Naive thymus-derived CD4-positive, alpha-beta T cell (primary cell): ENCODE measurements around the gene F12. TPM values are rescaled to one million over a fixed set of nuclear protein-coding genes. Genes with fewer than 3 reads are reported as not detected.
A peak's percentile ranks its signal among the peaks of the same experiment; 100 is the strongest.

ENCODE experiments used
- ATAC-seq: fragments of 150-1000 bp; cut with Tn5 transposase; 2 replicates; pipeline ENCODE4 v1.10.0; 2021; ENCODE audit warnings: mild to moderate bottlenecking, moderate library complexity
- CTCF ChIA-PET: fragments of 350-600 bp; sonication (Branson Sonifier 250); formaldehyde crosslinking; loops from one replicate; lab custom pipeline; 2021; ENCODE audit warnings: antibody characterized with exemption; lab: Charles Lee
- POLR2A ChIA-PET: fragments of 350-600 bp; sonication (Branson Sonifier 250); formaldehyde crosslinking; loops from one replicate; lab custom pipeline; 2021; ENCODE audit warnings: antibody characterized with exemption, inconsistent platforms; lab: Charles Lee
- DNase-seq, 9 donors: peaks; one replicate each; pipeline versions ENCODE4 v3.0.0 to v3.0.0-alpha.2; 2020 to 2022; ENCODE audit warnings: mixed read lengths in 1 of 9
- H3K27ac ChIP-seq: one replicate; pipeline ENCODE4 v1.7.0; 2013; ENCODE audit warnings: mild to moderate bottlenecking, low read depth, low read length, moderate library complexity
- H3K27me3 ChIP-seq, 2 donors: one replicate each; pipeline ENCODE4 v1.7.0; 2013; ENCODE audit warnings: low read length in 2 of 2, mild to moderate bottlenecking in 2 of 2, moderate library complexity in 2 of 2; ENCODE audit not compliant: control insufficient read depth in 2 of 2, insufficient read depth in 2 of 2
- H3K36me3 ChIP-seq, 3 experiments: 1 replicate in 2 of 3; 2 replicates in 1 of 3; pipeline ENCODE4 v1.7.0; 2013; ENCODE audit warnings: low read length in 3 of 3, mild to moderate bottlenecking in 3 of 3, moderate library complexity in 1 of 3; ENCODE audit not compliant: insufficient read depth in 3 of 3, control insufficient read depth in 2 of 3
- H3K4me1 ChIP-seq, 2 donors: one replicate each; pipeline ENCODE4 v1.7.0; 2013; ENCODE audit warnings: low read length in 2 of 2, mild to moderate bottlenecking in 2 of 2, moderate library complexity in 1 of 2; ENCODE audit not compliant: control insufficient read depth in 2 of 2, insufficient read depth in 2 of 2
- H3K4me3 ChIP-seq: 2 replicates; pipeline ENCODE4 v1.7.0; 2013; ENCODE audit warnings: mild to moderate bottlenecking, low read length
- H3K9me3 ChIP-seq, 3 experiments: 1 replicate in 2 of 3; 2 replicates in 1 of 3; pipeline ENCODE4 v1.7.0; 2013; ENCODE audit warnings: low read length in 3 of 3; ENCODE audit not compliant: control insufficient read depth in 2 of 3
- H3K27ac Mint-ChIP-seq, 9 donors: one replicate each; pipeline ENCODE4 v1.8.0; 2020 to 2022; ENCODE audit warnings: mixed read lengths in 9 of 9, mild to moderate bottlenecking in 8 of 9, moderate library complexity in 5 of 9, inconsistent platforms in 2 of 9
- H3K27me3 Mint-ChIP-seq, 5 donors: one replicate each; pipeline ENCODE4 v1.8.0; 2021 to 2022; ENCODE audit warnings: mixed read lengths in 5 of 5, mild to moderate bottlenecking in 1 of 5
- H3K36me3 Mint-ChIP-seq, 5 donors: one replicate each; pipeline ENCODE4 v1.8.0; 2020 to 2022; ENCODE audit warnings: mixed read lengths in 5 of 5, mild to moderate bottlenecking in 3 of 5, inconsistent platforms in 1 of 5
- H3K4me1 Mint-ChIP-seq, 7 donors: one replicate each; pipeline ENCODE4 v1.8.0; 2020 to 2022; ENCODE audit warnings: mixed read lengths in 7 of 7, mild to moderate bottlenecking in 3 of 7, inconsistent platforms in 1 of 7
- H3K4me3 Mint-ChIP-seq, 10 donors: one replicate each; pipeline ENCODE4 v1.8.0; 2020 to 2022; ENCODE audit warnings: mild to moderate bottlenecking in 10 of 10, mixed read lengths in 10 of 10, moderate library complexity in 6 of 10, inconsistent platforms in 2 of 10
- H3K9me3 Mint-ChIP-seq, 11 donors: one replicate each; pipeline ENCODE4 v1.8.0; 2020 to 2022; ENCODE audit warnings: mixed read lengths in 11 of 11, mild to moderate bottlenecking in 4 of 11, inconsistent platforms in 1 of 11, moderate library complexity in 1 of 11
- intact Hi-C, 2 donors: fragments of 100-400 bp; cut with micrococcal nuclease; formaldehyde crosslinking; loops; one replicate each; pipeline ENCODE4 v1.15.1; 2023
- polyA plus RNA-seq, 2 donors: library from polyadenylated mRNA; unstranded; fragments of 300-500 nt; fragmentation: Illumina TruSeq; gene quantifications; one replicate each; pipeline ENCODE4 v1.2.3, GENCODE V29; 2021
- total RNA-seq, 6 experiments: library from RNA in 5 of 6; stranded (reverse) in 5 of 6; gene quantifications; 1 replicate in 5 of 6; 2 replicates in 1 of 6; pipeline ENCODE4 v1.2.3 and lab custom pipeline; 2021 to 2026

Gene F12
- total RNA-seq = 1 to 10 TPM in 1 of 5 experiments, under 1 TPM in 2, not detected in 2; 0.16 to 2.1 (median 0.34) TPM
- under 1 TPM in 1 of 2 donors, not detected in 1; 0.64 TPM for polyA plus RNA-seq
- 0.40 reads per million for total RNA-seq (lab: John Stamatoyannopoulos, UW)

DNA sequence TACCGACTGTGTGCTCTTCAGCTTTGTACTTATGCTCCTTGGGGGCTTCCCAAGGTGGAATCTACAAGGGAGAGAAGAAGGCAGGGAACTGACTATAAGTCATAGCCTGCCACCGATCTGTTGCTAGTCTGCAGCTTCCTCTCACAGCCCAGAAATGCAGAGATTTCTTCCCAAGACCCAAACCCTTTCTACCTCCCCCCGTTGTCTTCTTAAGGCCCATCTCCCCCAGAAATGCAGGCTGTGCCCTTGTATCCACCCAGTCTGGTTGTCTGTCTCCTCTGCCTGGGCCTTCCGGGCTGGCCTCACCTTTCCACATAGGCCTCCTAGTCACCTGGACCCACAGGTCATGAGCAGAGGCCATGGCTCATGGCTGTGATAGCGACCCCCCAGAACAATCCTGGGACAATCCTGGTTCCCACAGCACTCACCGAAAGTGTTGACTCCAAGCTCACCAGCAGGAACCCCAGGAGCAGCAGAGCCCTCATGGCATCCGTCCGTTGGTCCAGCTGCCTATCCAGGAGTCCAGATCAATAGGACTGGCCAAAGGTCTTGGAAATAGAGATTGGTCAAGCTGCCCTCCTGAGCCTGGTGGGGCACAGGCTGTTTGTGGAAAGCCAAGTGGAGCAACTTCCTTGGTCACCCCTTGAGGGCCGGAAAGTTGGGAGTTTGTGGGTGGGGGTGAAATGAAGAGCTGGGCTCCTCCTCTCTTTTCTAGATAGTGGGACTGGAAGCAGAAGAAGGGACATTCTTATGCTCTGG is at the start of gene F12:
F12 (minus strand) TSS at position 522 of the 759 bp plus-strand sequence; CDS start at position 485, 37 bp downstream.
- Histone ChIP-seq H3K36me3 (no peaks in the 10 kb centered on the region), H3K27ac (no peak within 1 kb of the TSS), H3K4me3 (no peak within 1 kb of the TSS), H3K9me3 (no peaks in the 10 kb centered on the region), H3K27me3 (no peaks in the 10 kb centered on the region), H3K4me1 (peaks cover 15 to 43% of the 10 kb centered on the region in 2 donors)
- no peak for DNase-seq
- Mint-ChIP-seq H3K27ac (peak within 1 kb of the TSS in 1 of 9 donors; percentile 32), H3K9me3 (no peaks in the 10 kb centered on the region), H3K36me3 (no peaks in the 10 kb centered on the region), H3K4me3 (no peak within 1 kb of the TSS), H3K27me3 (peaks cover 0 to 25% (median 0%) of the 10 kb centered on the region in 5 donors), H3K4me1 (peaks cover 0 to 44% (median 23%) of the 10 kb centered on the region in 7 donors)
- ChIA-PET CTCF (interaction anchor here (0.9 to 9.6 kb wide), 7 partner anchors 15 to 45 kb away, joined by 3 to 189 read pairs (median 8); partner anchors contain the start of gene PRR7), POLR2A (interaction anchor here (1.2 to 9.5 kb wide), 7 partner anchors 18 to 50 kb away, joined by 3 to 210 read pairs (median 4); partner anchors contain the start of genes GRK6 and PRR7)
- ATAC-seq = no peak
- intact Hi-C loops = no loop called here

- peaks cover 0 to 3% (median 0%) of the 10 kb centered on the region in 11 donors for H3K9me3 Mint-ChIP-seq
- H3K4me1 Mint-ChIP-seq = peaks cover 1 to 32% (median 15%) of the 10 kb centered on the region in 7 donors
- POLR2A ChIA-PET = interaction anchor here (5.5 kb wide), 1 partner anchor 12 kb away, joined by 36 read pairs; the partner anchor contains the start of gene PRR7
- ATAC-seq (no peak), DNase-seq (no peak)
- no peak overlapping the region for H3K27ac ChIP-seq
- H3K27me3 Mint-ChIP-seq = peaks cover 0 to under 1% (median 0%) of the 10 kb centered on the region in 5 donors
- H3K36me3 Mint-ChIP-seq = peaks cover 0 to 5% (median 0%) of the 10 kb centered on the region in 5 donors
- H3K27ac Mint-ChIP-seq = no peak overlapping the region
- CTCF ChIA-PET = interaction anchor here (3.9 to 8.1 kb wide), 2 partner anchors 55 to 70 kb away, joined by 44 to 149 read pairs; no protein-coding TSS in a partner anchor
- H3K4me1 ChIP-seq = peaks cover 4 to 10% of the 10 kb centered on the region in 2 donors
- H3K4me3 ChIP-seq = no peak overlapping the region
- H3K27me3 ChIP-seq = no peaks in the 10 kb centered on the region
- no peak overlapping the region for H3K4me3 Mint-ChIP-seq
- H3K9me3 ChIP-seq = no peaks in the 10 kb centered on the region
- peaks cover 0 to 4% (median 0%) of the 10 kb centered on the region in 3 experiments for H3K36me3 ChIP-seq
- intact Hi-C loops = loop anchor here (5.0 to 10.0 kb wide), 4 partner anchors 58 to 347 kb away; partner anchors contain the start of genes DDX41 (in 1 of the 2) and NSD1 (in 1 of the 2)
These were observed 49.6 kb upstream of the F12 start for GRCh38 chr5:177458912-177459350.

GRCh38 chr5:177457852-177458681 is 48.7 kb upstream of the F12 start:
- Mint-ChIP-seq H3K9me3 (peaks cover 0 to 7% (median 0%) of the 10 kb centered on the region in 11 donors), H3K27me3 (peaks cover 0 to 9% (median 0%) of the 10 kb centered on the region in 5 donors), H3K36me3 (peaks cover 0 to 3% (median 0%) of the 10 kb centered on the region in 5 donors), H3K4me3 (peak overlapping the region in 1 of 10 donors; percentile 45), H3K4me1 (peaks cover 8 to 30% (median 22%) of the 10 kb centered on the region in 7 donors), H3K27ac (no peak overlapping the region)
- DNase-seq (no peak), ATAC-seq (no peak)
- Histone ChIP-seq H3K4me1 (peaks cover 8 to 12% of the 10 kb centered on the region in 2 donors), H3K27ac (no peak overlapping the region), H3K27me3 (no peaks in the 10 kb centered on the region), H3K9me3 (no peaks in the 10 kb centered on the region), H3K36me3 (peaks cover 0 to 4% (median 0%) of the 10 kb centered on the region in 3 experiments), H3K4me3 (no peak overlapping the region)
- CTCF ChIA-PET = interaction anchor here (0.6 to 8.1 kb wide), 5 partner anchors 21 to 103 kb away, joined by 3 to 149 read pairs (median 44); partner anchors contain the start of gene GRK6
- POLR2A ChIA-PET = interaction anchor here (1.1 to 23.1 kb wide), 5 partner anchors 12 to 67 kb away, joined by 4 to 804 read pairs (median 8); partner anchors contain the start of genes GRK6 and PRR7
- intact Hi-C loops = loop anchor here (1.0 to 10.0 kb wide), 5 partner anchors 39 to 346 kb away; partner anchors contain the start of genes DDX41 (in 1 of the 2), NSD1 (in 1 of the 2) and PDLIM7 (in 1 of the 2)

DNA sequence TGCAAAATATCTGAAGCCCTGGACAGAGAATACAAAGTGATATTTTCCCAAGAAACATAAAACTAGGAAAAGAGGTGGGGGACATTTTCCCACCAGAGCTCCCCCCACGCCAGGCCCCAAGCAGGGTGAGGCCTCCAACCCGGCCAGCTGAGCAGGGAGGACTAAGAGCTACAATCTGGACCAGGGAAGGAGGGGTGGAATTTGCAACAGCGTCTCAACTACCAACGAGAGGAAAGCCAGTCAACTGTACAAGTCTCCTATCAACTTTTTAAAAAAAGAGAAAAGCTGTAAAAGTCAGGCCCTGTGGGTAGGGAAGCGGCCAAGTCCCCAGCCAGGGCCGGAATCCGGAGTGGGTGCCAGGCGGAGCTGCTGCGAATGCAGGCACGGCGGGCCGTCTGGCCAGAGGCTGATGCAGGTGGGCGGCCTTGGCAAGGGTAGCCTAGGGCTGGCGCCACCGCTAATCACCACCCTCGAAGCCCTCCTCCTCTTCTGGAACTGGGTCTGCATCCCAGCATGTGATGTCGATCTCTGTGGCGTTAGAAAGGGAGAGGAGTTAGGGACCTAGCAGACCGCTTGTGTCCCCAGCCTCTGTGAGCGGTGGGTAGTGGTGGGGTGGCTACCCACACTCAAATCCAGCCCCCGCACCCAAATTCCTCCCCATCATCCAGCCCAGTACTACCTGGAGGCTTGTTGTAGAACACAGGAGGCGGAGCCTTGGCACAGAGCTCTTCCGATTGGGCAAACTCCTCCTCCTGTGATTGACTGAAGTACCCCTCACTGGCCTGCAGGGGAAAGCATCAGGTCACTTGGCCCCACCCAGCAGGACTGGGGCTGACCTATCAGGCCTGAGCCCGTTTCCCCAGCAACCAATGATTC is 47.9 kb upstream of the F12 start:
- peak overlapping the region; percentile 9 for H3K27ac ChIP-seq
- H3K36me3 ChIP-seq = peaks cover 0 to 4% (median 0%) of the 10 kb centered on the region in 3 experiments
- peak in 4 of 9 donors; percentile 33 to 56 (median 54) for DNase-seq
- intact Hi-C loops = loop anchor here (1.0 to 10.0 kb wide), 10 partner anchors 40 to 345 kb away; partner anchors contain the start of genes DDX41 (in 1 of the 2), NSD1 (in 1 of the 2) and PDLIM7 (in 1 of the 2)
- Mint-ChIP-seq H3K9me3 (peaks cover 0 to 11% (median 0%) of the 10 kb centered on the region in 11 donors), H3K27me3 (peaks cover 0 to 17% (median 0%) of the 10 kb centered on the region in 5 donors), H3K4me1 (peaks cover 11 to 30% (median 20%) of the 10 kb centered on the region in 7 donors), H3K27ac (peak overlapping the region in 3 of 9 donors; percentile 19 to 83 (median 48)), H3K36me3 (peaks cover 0 to 3% (median 0%) of the 10 kb centered on the region in 5 donors), H3K4me3 (peak overlapping the region in 5 of 10 donors; percentile 45 to 61 (median 55))
- ChIA-PET POLR2A (interaction anchor here (0.6 to 23.1 kb wide), 7 partner anchors 11 to 147 kb away, joined by 3 to 804 read pairs (median 5); partner anchors contain the start of genes GRK6 and PRR7), CTCF (interaction anchor here (0.6 to 8.1 kb wide), 10 partner anchors 9 to 102 kb away, joined by 3 to 149 read pairs (median 6); partner anchors contain the start of gene GRK6)
- ATAC-seq = peak; percentile 40
- no peaks in the 10 kb centered on the region for H3K27me3 ChIP-seq
- H3K4me1 ChIP-seq = peaks cover 8 to 12% of the 10 kb centered on the region in 2 donors
- no peaks in the 10 kb centered on the region for H3K9me3 ChIP-seq
- H3K4me3 ChIP-seq = no peak overlapping the region

GRCh38 chr5:177456591-177456964 is 47.2 kb upstream of the F12 start:
- CTCF ChIA-PET = interaction anchor here (0.7 to 8.1 kb wide), 8 partner anchors 9 to 73 kb away, joined by 3 to 149 read pairs (median 8); partner anchors contain the start of gene GRK6
- no peaks in the 10 kb centered on the region for H3K9me3 ChIP-seq
- H3K36me3 ChIP-seq = peaks cover 0 to 4% (median 0%) of the 10 kb centered on the region in 3 experiments
- H3K4me3 Mint-ChIP-seq = peak overlapping the region in 7 of 10 donors; percentile 80 to 92 (median 85)
- H3K27me3 Mint-ChIP-seq = peaks cover 0 to 22% (median 0%) of the 10 kb centered on the region in 5 donors
- POLR2A ChIA-PET = interaction anchor here (1.2 to 23.1 kb wide), 4 partner anchors 10 to 66 kb away, joined by 3 to 804 read pairs (median 22); partner anchors contain the start of genes GRK6 and PRR7
- peaks cover 12% of the 10 kb centered on the region in 2 donors for H3K4me1 ChIP-seq
- peaks cover 14 to 29% (median 19%) of the 10 kb centered on the region in 7 donors for H3K4me1 Mint-ChIP-seq
- intact Hi-C loops = loop anchor here (1.0 to 10.0 kb wide), 9 partner anchors 45 to 344 kb away; partner anchors contain the start of genes DDX41 (in 1 of the 2) and NSD1 (in 1 of the 2)
- H3K27ac Mint-ChIP-seq = peak overlapping the region in 3 of 9 donors; percentile 60 to 95 (median 85)
- no peak overlapping the region for H3K4me3 ChIP-seq
- H3K9me3 Mint-ChIP-seq = peaks cover 0 to 11% (median 0%) of the 10 kb centered on the region in 11 donors
- no peaks in the 10 kb centered on the region for H3K27me3 ChIP-seq
- ATAC-seq (no peak), DNase-seq (peak in 1 of 9 donors; percentile 42)
- peak overlapping the region; percentile 9 for H3K27ac ChIP-seq
- H3K36me3 Mint-ChIP-seq = peaks cover 0 to 3% (median 0%) of the 10 kb centered on the region in 5 donors
